H9 (cell line): ENCODE results near the gene SOCS7. TPM values are rescaled to one million over a fixed set of nuclear protein-coding genes. Genes with fewer than 3 reads are reported as not detected.

Experiments used
- DNase-seq: peaks from one replicate; pipeline ENCODE4 v3.0.0-alpha.2; 2017
- H2AFZ ChIP-seq: one replicate; pipeline ENCODE4 v1.6.1; 2013; ENCODE audit warnings: mild to moderate bottlenecking, low read length, control low read depth, moderate library complexity
- H2AK5ac ChIP-seq: 2 replicates; pipeline ENCODE4 v1.6.1; 2013; ENCODE audit warnings: low read length, control low read depth, mixed read lengths; ENCODE audit not compliant: insufficient read length
- H2BK120ac ChIP-seq: one replicate; pipeline ENCODE4 v1.6.1; 2013; ENCODE audit warnings: low read depth, mild to moderate bottlenecking, low read length, control low read depth, inconsistent platforms; ENCODE audit not compliant: poor library complexity, severe bottlenecking
- H2BK12ac ChIP-seq: 2 replicates; pipeline ENCODE4 v1.6.1; 2013; ENCODE audit warnings: low read length, control low read depth, mixed read lengths, low read depth; ENCODE audit not compliant: insufficient read length
- H2BK15ac ChIP-seq: 2 replicates; pipeline ENCODE4 v1.6.1; 2013; ENCODE audit warnings: low read depth, low read length, control low read depth
- H2BK20ac ChIP-seq: one replicate; pipeline ENCODE4 v1.6.1; 2013; ENCODE audit warnings: low read depth, mild to moderate bottlenecking, low read length, control low read depth, inconsistent platforms; ENCODE audit not compliant: poor library complexity, severe bottlenecking
- H2BK5ac ChIP-seq: 2 replicates; pipeline ENCODE4 v1.6.1; 2013; ENCODE audit warnings: low read length, control low read depth, mixed read lengths; ENCODE audit not compliant: insufficient read length
- H3K14ac ChIP-seq: 2 replicates; pipeline ENCODE4 v1.6.1; 2013; ENCODE audit warnings: low read length, control low read depth; ENCODE audit not compliant: insufficient read depth
- H3K18ac ChIP-seq: 2 replicates; pipeline ENCODE4 v1.6.1; 2013; ENCODE audit warnings: low read depth, mild to moderate bottlenecking, mixed read lengths, low read length, control low read depth; ENCODE audit not compliant: insufficient read length
- H3K23ac ChIP-seq: 2 replicates; pipeline ENCODE4 v1.6.1; 2013; ENCODE audit warnings: low read length, control low read depth, mixed read lengths, low read depth; ENCODE audit not compliant: insufficient read length
- H3K23me2 ChIP-seq: 2 replicates; pipeline ENCODE4 v1.6.1; 2013; ENCODE audit warnings: low read depth, mild to moderate bottlenecking, mixed read lengths, low read length, control low read depth; ENCODE audit not compliant: insufficient read length, poor library complexity, severe bottlenecking
- H3K27ac ChIP-seq: 2 replicates; pipeline ENCODE4 v1.5.1; 2013; ENCODE audit warnings: low read length, control low read depth, mixed read lengths, low read depth; ENCODE audit not compliant: insufficient read length
- H3K27me3 ChIP-seq: 2 replicates; pipeline ENCODE4 v1.6.1; 2013; ENCODE audit warnings: low read length, control low read depth, inconsistent platforms; ENCODE audit not compliant: insufficient read depth
- H3K4ac ChIP-seq: 2 replicates; pipeline ENCODE4 v1.6.1; 2013; ENCODE audit warnings: low read depth, mild to moderate bottlenecking, control low read depth, inconsistent platforms, low read length, moderate library complexity
- H3K4me1 ChIP-seq: 2 replicates; pipeline ENCODE4 v1.6.1; 2013; ENCODE audit warnings: low read length, control low read depth, inconsistent platforms; ENCODE audit not compliant: insufficient read depth
- H3K4me2 ChIP-seq: 2 replicates; pipeline ENCODE4 v1.6.1; 2013; ENCODE audit warnings: low read length, control low read depth, mixed read lengths; ENCODE audit not compliant: insufficient read length, insufficient read depth
- H3K56ac ChIP-seq: 2 replicates; pipeline ENCODE4 v1.6.1; 2013; ENCODE audit warnings: low read depth, mild to moderate bottlenecking, mixed read lengths, low read length, control low read depth; ENCODE audit not compliant: insufficient read length
- H3K79me1 ChIP-seq: 2 replicates; pipeline ENCODE4 v1.6.1; 2013; ENCODE audit warnings: low read depth, mild to moderate bottlenecking, moderate library complexity, low read length, control low read depth, inconsistent platforms; ENCODE audit not compliant: insufficient read depth, poor library complexity, severe bottlenecking
- H3K79me2 ChIP-seq: 2 replicates; pipeline ENCODE4 v1.6.1; 2013; ENCODE audit warnings: low read length, control low read depth, inconsistent platforms; ENCODE audit not compliant: insufficient read depth
- H3K9ac ChIP-seq: 2 replicates; pipeline ENCODE4 v1.6.1; 2013; ENCODE audit warnings: low read length, control low read depth, mixed read lengths; ENCODE audit not compliant: insufficient read length; ENCODE audit errors: extremely low read depth
- H3K9me3 ChIP-seq: one replicate; pipeline ENCODE4 v1.6.1; 2013; ENCODE audit warnings: low read depth, low read length, inconsistent platforms; ENCODE audit not compliant: control insufficient read depth
- H3T11ph ChIP-seq: one replicate; pipeline ENCODE4 v1.6.1; 2013; ENCODE audit warnings: mild to moderate bottlenecking, low read length, control low read depth, inconsistent platforms
- H4K20me1 ChIP-seq: one replicate; pipeline ENCODE4 v1.6.1; 2013; ENCODE audit not compliant: control insufficient read depth, insufficient read length, insufficient read depth
- H4K5ac ChIP-seq: 2 replicates; pipeline ENCODE4 v1.6.1; 2013; ENCODE audit warnings: low read depth, mild to moderate bottlenecking, mixed read lengths, low read length, control low read depth; ENCODE audit not compliant: insufficient read length
- H4K8ac ChIP-seq: replicated peaks from 2 replicates; pipeline ENCODE4 v1.6.1; 2013; ENCODE audit warnings: low read length, control low read depth, mixed read lengths, low read depth; ENCODE audit not compliant: insufficient read length
- H4K91ac ChIP-seq: 2 replicates; pipeline ENCODE4 v1.6.1; 2013; ENCODE audit warnings: low read depth, mild to moderate bottlenecking, moderate library complexity, mixed read lengths, low read length, control low read depth; ENCODE audit not compliant: insufficient read length
- H3K27ac Mint-ChIP-seq, 3 experiments: 2 replicates in 2 of 3; 3 replicates in 1 of 3; pipeline ENCODE4 v1.8.0; 2020 to 2021; ENCODE audit warnings: mixed read lengths in 3 of 3, mild to moderate bottlenecking in 1 of 3, moderate library complexity in 1 of 3
- H3K27me3 Mint-ChIP-seq: 2 replicates; pipeline ENCODE4 v1.8.0; 2021; ENCODE audit warnings: low read depth, mild to moderate bottlenecking, moderate library complexity, mixed read lengths
- H3K36me3 Mint-ChIP-seq, 3 experiments: 2 replicates in 2 of 3; 3 replicates in 1 of 3; pipeline ENCODE4 v1.8.0; 2020 to 2021; ENCODE audit warnings: low read depth in 3 of 3, mixed read lengths in 3 of 3; ENCODE audit not compliant: insufficient read depth in 1 of 3
- H3K4me1 Mint-ChIP-seq, 2 experiments: 2 replicates each; pipeline ENCODE4 v1.8.0; 2020; ENCODE audit warnings: mixed read lengths in 2 of 2
- H3K4me3 Mint-ChIP-seq, 2 experiments: 2 replicates in 1 of 2; 3 replicates in 1 of 2; pipeline ENCODE4 v1.8.0; 2020 to 2021; ENCODE audit warnings: mild to moderate bottlenecking in 2 of 2, mixed read lengths in 2 of 2, moderate library complexity in 1 of 2
- H3K9me3 Mint-ChIP-seq, 2 experiments: 2 replicates in 1 of 2; 3 replicates in 1 of 2; pipeline ENCODE4 v1.8.0; 2020; ENCODE audit warnings: mild to moderate bottlenecking in 2 of 2, mixed read lengths in 2 of 2, moderate library complexity in 1 of 2
- WGBS: extraction: QIAGEN DNeasy Blood & Tissue Kit; methylation state at CpG from one replicate; pipeline ENCODE4 v1.1.7; 2013; ENCODE audit warnings: missing lambda C conversion rate, low lambda C conversion rate, mixed read lengths; ENCODE audit not compliant: insufficient read length; ENCODE audit errors: extremely low coverage; 5-methylcytosine and 5-hydroxymethylcytosine counted together
- total RNA-seq: library from RNA; stranded (reverse); gene quantifications from 2 replicates; pipeline ENCODE4 v1.2.1, GENCODE V29; 2021
- TF ChIP-seq, protein P1 (sequence below): fragments of 200-600 bp; sonication (generic); conservative IDR thresholded peaks from 3 replicates; pipeline ENCODE4 v1.8.0; 2021; ENCODE audit warnings: antibody characterized with exemption, mild to moderate bottlenecking

SOCS7 gene
- total RNA-seq, 1 experiment from 2014 or later: 31.0 TPM

DNA sequence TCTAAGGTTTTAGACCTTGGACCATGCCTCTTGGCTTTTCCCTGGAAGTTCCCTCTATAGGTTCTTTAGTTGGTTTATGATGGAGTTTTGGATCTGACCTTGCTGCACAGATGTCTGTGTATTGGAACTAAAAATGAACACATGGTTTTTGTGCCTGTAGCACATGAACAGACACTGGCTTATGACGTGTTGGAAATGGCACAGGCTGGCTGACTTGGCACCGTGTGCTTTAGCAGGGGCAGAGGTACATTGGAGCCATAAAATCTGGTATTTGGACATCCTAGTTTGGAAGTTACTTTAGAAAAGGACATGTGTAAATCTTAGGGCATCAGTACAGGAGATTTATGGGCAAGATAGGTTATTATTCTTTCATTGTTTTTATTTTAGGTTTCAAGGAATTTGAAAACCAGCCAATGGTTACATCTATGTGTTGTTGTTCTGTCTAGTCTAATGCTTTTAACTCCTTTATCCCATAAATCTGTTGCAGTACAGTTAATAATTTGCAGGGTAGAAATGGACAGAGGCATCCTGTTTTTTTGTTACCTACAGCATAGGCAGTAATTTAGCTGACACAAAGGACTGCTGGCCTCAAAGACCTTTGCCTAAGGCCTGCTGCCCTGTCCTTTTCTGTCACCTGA, 6.0 kb downstream of the SOCS7 start:
- DNase-seq: no peak
- no peaks in the 10 kb centered on the region for H3K9me3 ChIP-seq
- H3K14ac ChIP-seq: no peak overlapping the region
- H3T11ph ChIP-seq: no peak overlapping the region
- TF ChIP-seq, protein P1, sequence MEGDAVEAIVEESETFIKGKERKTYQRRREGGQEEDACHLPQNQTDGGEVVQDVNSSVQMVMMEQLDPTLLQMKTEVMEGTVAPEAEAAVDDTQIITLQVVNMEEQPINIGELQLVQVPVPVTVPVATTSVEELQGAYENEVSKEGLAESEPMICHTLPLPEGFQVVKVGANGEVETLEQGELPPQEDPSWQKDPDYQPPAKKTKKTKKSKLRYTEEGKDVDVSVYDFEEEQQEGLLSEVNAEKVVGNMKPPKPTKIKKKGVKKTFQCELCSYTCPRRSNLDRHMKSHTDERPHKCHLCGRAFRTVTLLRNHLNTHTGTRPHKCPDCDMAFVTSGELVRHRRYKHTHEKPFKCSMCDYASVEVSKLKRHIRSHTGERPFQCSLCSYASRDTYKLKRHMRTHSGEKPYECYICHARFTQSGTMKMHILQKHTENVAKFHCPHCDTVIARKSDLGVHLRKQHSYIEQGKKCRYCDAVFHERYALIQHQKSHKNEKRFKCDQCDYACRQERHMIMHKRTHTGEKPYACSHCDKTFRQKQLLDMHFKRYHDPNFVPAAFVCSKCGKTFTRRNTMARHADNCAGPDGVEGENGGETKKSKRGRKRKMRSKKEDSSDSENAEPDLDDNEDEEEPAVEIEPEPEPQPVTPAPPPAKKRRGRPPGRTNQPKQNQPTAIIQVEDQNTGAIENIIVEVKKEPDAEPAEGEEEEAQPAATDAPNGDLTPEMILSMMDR: no peak
- no peak overlapping the region for H4K8ac ChIP-seq
- peak overlapping the region in 1 of 3 experiments; percentile 3; a peak in 1 of 7 replicates for H3K27ac Mint-ChIP-seq
- no peaks in the 10 kb centered on the region for H3K27me3 Mint-ChIP-seq
- no peak overlapping the region for H3K4ac ChIP-seq
- H3K4me3 Mint-ChIP-seq: no peak overlapping the region
- H3K4me2 ChIP-seq: no peak overlapping the region
- peaks cover 7% of the 10 kb centered on the region; the same call in 1 of the 2 replicates for H3K79me2 ChIP-seq
- H3K23ac ChIP-seq: no peak overlapping the region
- no peak overlapping the region for H2BK15ac ChIP-seq
- no peak overlapping the region for H3K18ac ChIP-seq
- no peak overlapping the region for H2AK5ac ChIP-seq
- H3K9ac ChIP-seq: no peak overlapping the region
- H2BK12ac ChIP-seq: no peak overlapping the region
- peaks cover 6% of the 10 kb centered on the region for H3K23me2 ChIP-seq
- peaks cover 45 to 49% of the 10 kb centered on the region in 2 experiments for H3K4me1 Mint-ChIP-seq
- no CpG with 5 or more reads among the region's 2 CpGs for WGBS
- H3K79me1 ChIP-seq: peaks cover 3% of the 10 kb centered on the region
- no peak overlapping the region for H2BK120ac ChIP-seq
- no peaks in the 10 kb centered on the region for H3K9me3 Mint-ChIP-seq
- H3K36me3 Mint-ChIP-seq: peaks cover 0 to 3% (median 2%) of the 10 kb centered on the region in 3 experiments; a peak in 2 of 7 replicates
- no peaks in the 10 kb centered on the region for H3K27me3 ChIP-seq
- H2BK20ac ChIP-seq: no peak overlapping the region
- no peak overlapping the region for H2AFZ ChIP-seq
- H4K5ac ChIP-seq: no peak overlapping the region
- H4K20me1 ChIP-seq: no peaks in the 10 kb centered on the region
- H4K91ac ChIP-seq: no peak overlapping the region
- H3K4me1 ChIP-seq: peaks cover 12% of the 10 kb centered on the region; the same call in 1 of the 2 replicates
- no peak overlapping the region for H2BK5ac ChIP-seq
- no peak overlapping the region for H3K27ac ChIP-seq
- H3K56ac ChIP-seq: no peak overlapping the region
